ENCODE data around the gene LRIG1.

LRIG1 gene

GRCh38 chr3:66404197-66404596 is 96.6 kb downstream of the LRIG1 start:
- no peaks in the 10 kb centered on the region for H3K9me3 ChIP-seq (replicated peaks in 1 of 11)
- peaks cover 0 to 32% (median 0%) of the 10 kb centered on the region in 11 experiments; a peak in 7 of 22 replicates for H3K27me3 ChIP-seq
- peak overlapping the region in 4 of 10 experiments; percentile 40 to 58 (median 46); a peak in 7 of 20 replicates for H3K4me3 ChIP-seq
- peak overlapping the region in 4 of 11 experiments; percentile 35 to 78 (median 66); a peak in 6 of 22 replicates for H3K27ac ChIP-seq
- H3K4me2 ChIP-seq, result peak overlapping the region; percentile 74 to 97 (median 85)
- no peak for TF ChIP-seq Cebpa-rat (IDR thresholded peaks at IDR 0.05)
- H3K4me1 ChIP-seq, result peaks cover 49 to 100% (median 100%) of the 10 kb centered on the region in 10 experiments
- peak overlapping the region in 6 of 11 experiments; percentile 39 to 79 (median 67); a peak in 10 of 22 replicates for H3K9ac ChIP-seq
- peaks cover 0 to 88% (median 42%) of the 10 kb centered on the region in 11 experiments; a peak in 14 of 22 replicates for H3K36me3 ChIP-seq
- H4K20me1 ChIP-seq, result peaks cover 0 to 94% (median 83%) of the 10 kb centered on the region in 11 experiments; a peak in 19 of 22 replicates

- peaks cover 4 to 92% (median 46%) of the 10 kb centered on the region in 11 experiments; a peak in 19 of 22 replicates for H3K36me3 ChIP-seq
These were observed 97.4 kb downstream of the LRIG1 start for GRCh38 chr3:66403323-66403990.

GRCh38 chr3:66402596-66403290 is 98.1 kb downstream of the LRIG1 start:
- Histone ChIP-seq H4K20me1 (peaks cover 0 to 100% (median 87%) of the 10 kb centered on the region in 11 experiments; a peak in 19 of 22 replicates), H3K36me3 (peaks cover 9 to 94% (median 47%) of the 10 kb centered on the region in 11 experiments; a peak in 21 of 22 replicates), H3K27me3 (peaks cover 0 to 32% (median 0%) of the 10 kb centered on the region in 11 experiments; a peak in 7 of 22 replicates), H3K9me3 (replicated peaks in 1 of 11) (no peaks in the 10 kb centered on the region), H3K27ac (no peak overlapping the region), H3K4me1 (peaks cover 49 to 100% (median 100%) of the 10 kb centered on the region in 10 experiments), H3K9ac (peak overlapping the region in 3 of 11 experiments; percentile 6 to 70 (median 17); a peak in 3 of 22 replicates), H3K4me2 (peak overlapping the region in 10 of 11 experiments; percentile 74 to 97 (median 85); a peak in 19 of 22 replicates), H3K4me3 (no peak overlapping the region)
- no peak for TF ChIP-seq Cebpa-rat (IDR thresholded peaks at IDR 0.05)

More at GRCh38 chr3:66403323-66403990, 97.4 kb downstream of the LRIG1 start:
- Histone ChIP-seq H3K4me2 (peak overlapping the region; percentile 74 to 97 (median 85)), H3K27ac (peak overlapping the region in 3 of 11 experiments; percentile 35 to 78 (median 70); a peak in 5 of 22 replicates), H3K4me1 (peaks cover 49 to 100% (median 100%) of the 10 kb centered on the region in 10 experiments), H3K4me3 (peak overlapping the region in 2 of 10 experiments; percentile 51 to 58; a peak in 5 of 20 replicates), H4K20me1 (peaks cover 0 to 100% (median 90%) of the 10 kb centered on the region in 11 experiments; a peak in 19 of 22 replicates), H3K9me3 (replicated peaks in 1 of 11) (no peaks in the 10 kb centered on the region), H3K27me3 (peaks cover 0 to 32% (median 0%) of the 10 kb centered on the region in 11 experiments; a peak in 7 of 22 replicates), H3K9ac (peak overlapping the region in 4 of 11 experiments; percentile 64 to 79 (median 74); a peak in 7 of 22 replicates)
- TF ChIP-seq Cebpa-rat (IDR thresholded peaks at IDR 0.05), result no peak

- no peaks in the 10 kb centered on the region for H3K9me3 ChIP-seq (replicated peaks in 1 of 11)
- peaks cover 45 to 100% (median 98%) of the 10 kb centered on the region in 10 experiments for H3K4me1 ChIP-seq
- H3K36me3 ChIP-seq, result peaks cover 9 to 95% (median 49%) of the 10 kb centered on the region in 11 experiments; a peak in 21 of 22 replicates
- peak overlapping the region in 4 of 11 experiments; percentile 0 to 33 (median 16); a peak in 4 of 22 replicates for H3K9ac ChIP-seq
- peaks cover 0 to 32% (median 0%) of the 10 kb centered on the region in 11 experiments; a peak in 7 of 22 replicates for H3K27me3 ChIP-seq
- no peak overlapping the region for H3K4me3 ChIP-seq
- peaks cover 0 to 100% (median 85%) of the 10 kb centered on the region in 11 experiments; a peak in 19 of 22 replicates for H4K20me1 ChIP-seq
- H3K4me2 ChIP-seq, result peak overlapping the region in 10 of 11 experiments; percentile 41 to 97 (median 85); a peak in 19 of 22 replicates
- no peak for TF ChIP-seq Cebpa-rat (IDR thresholded peaks at IDR 0.05)
- no peak overlapping the region for H3K27ac ChIP-seq
These were observed 98.9 kb downstream of the LRIG1 start for GRCh38 chr3:66401675-66402491.

GRCh38 chr3:66401157-66401550 is 99.7 kb downstream of the LRIG1 start:
- peaks cover 41 to 100% (median 98%) of the 10 kb centered on the region in 10 experiments for H3K4me1 ChIP-seq
- H4K20me1 ChIP-seq, result peaks cover 0 to 99% (median 80%) of the 10 kb centered on the region in 11 experiments; a peak in 18 of 22 replicates
- H3K27me3 ChIP-seq, result peaks cover 0 to 32% (median 0%) of the 10 kb centered on the region in 11 experiments; a peak in 7 of 22 replicates
- H3K4me3 ChIP-seq, result no peak overlapping the region; a peak in 1 of 20 replicates
- peak overlapping the region; percentile 41 to 97 (median 85) for H3K4me2 ChIP-seq
- H3K9me3 ChIP-seq (replicated peaks in 1 of 11), result no peaks in the 10 kb centered on the region
- H3K9ac ChIP-seq, result peak overlapping the region in 8 of 11 experiments; percentile 0 to 40 (median 22); a peak in 9 of 22 replicates
- peaks cover 11 to 95% (median 49%) of the 10 kb centered on the region in 11 experiments for H3K36me3 ChIP-seq
- TF ChIP-seq Cebpa-rat (IDR thresholded peaks at IDR 0.05), result no peak
- H3K27ac ChIP-seq, result peak overlapping the region in 6 of 11 experiments; percentile 28 to 60 (median 39); a peak in 8 of 22 replicates

GRCh38 chr3:66400411-66401156 is 100.2 kb downstream of the LRIG1 start:
- TF ChIP-seq Cebpa-rat (IDR thresholded peaks at IDR 0.05), result no peak
- Histone ChIP-seq H3K4me1 (peaks cover 36 to 100% (median 98%) of the 10 kb centered on the region in 10 experiments), H3K36me3 (peaks cover 13 to 95% (median 50%) of the 10 kb centered on the region in 11 experiments)

More at GRCh38 chr3:66400411-66401156, 100.2 kb downstream of the LRIG1 start:
- H3K9ac ChIP-seq, result peak overlapping the region in 8 of 11 experiments; percentile 0 to 40 (median 22); a peak in 9 of 22 replicates
- H3K9me3 ChIP-seq (replicated peaks in 1 of 11), result no peaks in the 10 kb centered on the region
- peak overlapping the region; percentile 41 to 97 (median 85) for H3K4me2 ChIP-seq
- peaks cover 0 to 28% (median 0%) of the 10 kb centered on the region in 11 experiments; a peak in 7 of 22 replicates for H3K27me3 ChIP-seq
- H3K27ac ChIP-seq, result peak overlapping the region in 7 of 11 experiments; percentile 20 to 60 (median 37); a peak in 11 of 22 replicates
- peak overlapping the region in 1 of 10 experiments; percentile 24; a peak in 1 of 20 replicates for H3K4me3 ChIP-seq
- peaks cover 0 to 99% (median 77%) of the 10 kb centered on the region in 11 experiments; a peak in 18 of 22 replicates for H4K20me1 ChIP-seq
